Suprapubic skin (tissue), 4 donors: Measurements from ENCODE around the gene CLCN2.

ENCODE experiments used
- EP300 ChIP-seq: sonication (generic); formaldehyde crosslinking; IDR thresholded peaks from one replicate; pipeline ENCODE4 v1.6.1; 2017; ENCODE audit warnings: antibody characterized with exemption
- POLR2A ChIP-seq, 2 donors: fragments of 450-650 bp; IDR thresholded peaks; one replicate each; pipeline ENCODE4 v1.6.1; 2017; ENCODE audit warnings: antibody characterized with exemption in 2 of 2, mild to moderate bottlenecking in 2 of 2, moderate library complexity in 2 of 2
- POLR2AphosphoS5 ChIP-seq, 3 donors: sonication (generic); formaldehyde crosslinking; IDR thresholded peaks; one replicate each; pipeline ENCODE4 v1.6.1; 2017; ENCODE audit warnings: antibody characterized with exemption in 3 of 3
- TF ChIP-seq, protein P1 (sequence below), 2 donors: fragments of 200-600 bp in 1 of 2; fragments of 450-650 bp in 1 of 2; sonication (generic) in 1 of 2; IDR thresholded peaks; one replicate each; pipeline ENCODE4 v1.5.1; 2016 to 2019; ENCODE audit warnings: antibody characterized with exemption in 2 of 2, mild to moderate bottlenecking in 1 of 2, moderate library complexity in 1 of 2

DNA sequence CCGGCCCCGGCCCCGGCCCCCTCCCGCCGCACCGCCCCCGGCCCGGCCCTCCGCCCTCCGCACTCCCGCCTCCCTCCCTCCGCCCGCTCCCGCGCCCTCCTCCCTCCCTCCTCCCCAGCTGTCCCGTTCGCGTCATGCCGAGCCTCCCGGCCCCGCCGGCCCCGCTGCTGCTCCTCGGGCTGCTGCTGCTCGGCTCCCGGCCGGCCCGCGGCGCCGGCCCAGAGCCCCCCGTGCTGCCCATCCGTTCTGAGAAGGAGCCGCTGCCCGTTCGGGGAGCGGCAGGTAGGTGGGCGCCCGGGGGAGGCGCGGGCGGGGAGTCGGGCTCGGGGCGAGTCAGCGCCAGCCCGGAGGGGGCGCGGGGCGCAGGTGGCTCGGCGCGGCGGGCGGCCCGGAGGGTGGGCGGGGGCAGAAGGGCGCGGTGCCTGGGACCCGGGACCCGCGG, 18.8 kb upstream of the CLCN2 start:
- TF ChIP-seq, protein P1, sequence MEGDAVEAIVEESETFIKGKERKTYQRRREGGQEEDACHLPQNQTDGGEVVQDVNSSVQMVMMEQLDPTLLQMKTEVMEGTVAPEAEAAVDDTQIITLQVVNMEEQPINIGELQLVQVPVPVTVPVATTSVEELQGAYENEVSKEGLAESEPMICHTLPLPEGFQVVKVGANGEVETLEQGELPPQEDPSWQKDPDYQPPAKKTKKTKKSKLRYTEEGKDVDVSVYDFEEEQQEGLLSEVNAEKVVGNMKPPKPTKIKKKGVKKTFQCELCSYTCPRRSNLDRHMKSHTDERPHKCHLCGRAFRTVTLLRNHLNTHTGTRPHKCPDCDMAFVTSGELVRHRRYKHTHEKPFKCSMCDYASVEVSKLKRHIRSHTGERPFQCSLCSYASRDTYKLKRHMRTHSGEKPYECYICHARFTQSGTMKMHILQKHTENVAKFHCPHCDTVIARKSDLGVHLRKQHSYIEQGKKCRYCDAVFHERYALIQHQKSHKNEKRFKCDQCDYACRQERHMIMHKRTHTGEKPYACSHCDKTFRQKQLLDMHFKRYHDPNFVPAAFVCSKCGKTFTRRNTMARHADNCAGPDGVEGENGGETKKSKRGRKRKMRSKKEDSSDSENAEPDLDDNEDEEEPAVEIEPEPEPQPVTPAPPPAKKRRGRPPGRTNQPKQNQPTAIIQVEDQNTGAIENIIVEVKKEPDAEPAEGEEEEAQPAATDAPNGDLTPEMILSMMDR (IDR thresholded peaks at IDR 0.05): no peak
- no peak for TF ChIP-seq POLR2A (IDR thresholded peaks at IDR 0.05)
- no peak for TF ChIP-seq POLR2AphosphoS5 (IDR thresholded peaks at IDR 0.05)
- TF ChIP-seq EP300: no peak
